Measurements from ENCODE around the gene KLHL8.

KLHL8 gene

DNA sequence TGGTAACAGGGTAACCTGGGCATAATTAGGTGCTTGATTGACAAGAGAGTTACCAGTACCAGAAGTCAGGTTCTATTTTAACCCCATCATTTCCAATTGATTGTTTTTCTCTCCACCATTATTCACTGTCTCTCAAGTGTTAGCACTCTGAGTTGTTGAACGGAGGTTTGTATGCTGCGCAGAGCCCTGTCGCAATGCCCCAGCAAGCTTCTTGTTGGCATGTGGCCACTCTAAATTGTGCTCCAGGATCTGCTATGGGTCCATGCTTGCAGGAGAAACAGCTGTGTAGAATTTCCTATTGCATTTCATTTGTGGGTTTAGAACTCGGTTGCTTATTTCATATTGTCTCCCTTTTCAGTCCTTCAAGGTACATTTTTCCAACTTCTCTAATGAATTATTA lies 98.2 kb downstream of the KLHL8 start:
- peaks cover 4% of the 10 kb centered on the region for H3K9me3 Mint-ChIP-seq
- peak overlapping the region; percentile 14 for H3K4me3 Mint-ChIP-seq
- TF ChIP-seq, protein P1, sequence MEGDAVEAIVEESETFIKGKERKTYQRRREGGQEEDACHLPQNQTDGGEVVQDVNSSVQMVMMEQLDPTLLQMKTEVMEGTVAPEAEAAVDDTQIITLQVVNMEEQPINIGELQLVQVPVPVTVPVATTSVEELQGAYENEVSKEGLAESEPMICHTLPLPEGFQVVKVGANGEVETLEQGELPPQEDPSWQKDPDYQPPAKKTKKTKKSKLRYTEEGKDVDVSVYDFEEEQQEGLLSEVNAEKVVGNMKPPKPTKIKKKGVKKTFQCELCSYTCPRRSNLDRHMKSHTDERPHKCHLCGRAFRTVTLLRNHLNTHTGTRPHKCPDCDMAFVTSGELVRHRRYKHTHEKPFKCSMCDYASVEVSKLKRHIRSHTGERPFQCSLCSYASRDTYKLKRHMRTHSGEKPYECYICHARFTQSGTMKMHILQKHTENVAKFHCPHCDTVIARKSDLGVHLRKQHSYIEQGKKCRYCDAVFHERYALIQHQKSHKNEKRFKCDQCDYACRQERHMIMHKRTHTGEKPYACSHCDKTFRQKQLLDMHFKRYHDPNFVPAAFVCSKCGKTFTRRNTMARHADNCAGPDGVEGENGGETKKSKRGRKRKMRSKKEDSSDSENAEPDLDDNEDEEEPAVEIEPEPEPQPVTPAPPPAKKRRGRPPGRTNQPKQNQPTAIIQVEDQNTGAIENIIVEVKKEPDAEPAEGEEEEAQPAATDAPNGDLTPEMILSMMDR (IDR thresholded peaks at IDR 0.05): no peak
- H3K27ac Mint-ChIP-seq: no peak overlapping the region
- H3K27me3 Mint-ChIP-seq (ENCODE audit: low read depth, poor library complexity): no peaks in the 10 kb centered on the region
- DNase-seq: no peak
- H3K4me1 Mint-ChIP-seq: peaks cover 83% of the 10 kb centered on the region
- peaks cover 70% of the 10 kb centered on the region for H3K36me3 Mint-ChIP-seq (ENCODE audit: low read depth)

DNA sequence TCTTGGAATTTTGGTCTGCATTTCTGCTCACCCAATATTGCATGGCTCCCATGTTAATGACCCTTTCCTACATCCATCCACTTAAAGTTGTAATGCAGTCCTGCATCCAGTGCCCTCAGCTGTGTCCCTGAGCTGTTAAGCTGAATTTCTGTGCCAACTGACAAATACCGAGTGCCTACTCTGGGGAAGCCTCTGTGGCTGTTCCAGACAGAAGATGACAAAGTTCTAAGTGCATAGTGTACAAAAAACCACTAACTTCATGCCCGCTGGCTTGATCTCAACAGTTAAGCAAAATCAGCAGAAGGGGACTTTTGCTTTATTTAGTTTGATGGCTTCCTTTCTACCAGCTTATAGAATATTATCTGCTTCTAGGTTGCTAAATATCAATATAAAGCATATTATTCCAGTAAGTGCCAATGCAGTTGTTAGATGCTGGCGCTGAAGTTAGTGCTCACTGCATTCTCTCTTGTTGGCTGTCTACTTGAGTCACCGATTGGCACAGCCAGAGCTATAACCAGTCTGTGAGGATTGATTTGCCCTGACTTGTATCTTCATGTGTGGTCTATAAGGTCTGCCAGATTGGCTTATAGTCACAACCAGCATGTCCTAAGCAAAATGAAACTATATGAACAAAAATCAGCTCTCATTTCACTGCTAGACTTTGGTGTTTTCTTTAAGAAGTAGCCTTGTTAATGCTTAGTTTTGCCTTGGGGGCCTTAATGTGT lies 98.9 kb downstream of the KLHL8 start:
- Mint-ChIP-seq H3K4me3 (peak overlapping the region; percentile 44), H3K36me3 (ENCODE audit: low read depth) (peaks cover 70% of the 10 kb centered on the region), H3K9me3 (peaks cover 4% of the 10 kb centered on the region), H3K4me1 (peaks cover 87% of the 10 kb centered on the region), H3K27ac (peak overlapping the region; percentile 37), H3K27me3 (ENCODE audit: low read depth, poor library complexity) (no peaks in the 10 kb centered on the region)
- no peak for DNase-seq
- TF ChIP-seq, protein P1 (IDR thresholded peaks at IDR 0.05): no peak

DNA sequence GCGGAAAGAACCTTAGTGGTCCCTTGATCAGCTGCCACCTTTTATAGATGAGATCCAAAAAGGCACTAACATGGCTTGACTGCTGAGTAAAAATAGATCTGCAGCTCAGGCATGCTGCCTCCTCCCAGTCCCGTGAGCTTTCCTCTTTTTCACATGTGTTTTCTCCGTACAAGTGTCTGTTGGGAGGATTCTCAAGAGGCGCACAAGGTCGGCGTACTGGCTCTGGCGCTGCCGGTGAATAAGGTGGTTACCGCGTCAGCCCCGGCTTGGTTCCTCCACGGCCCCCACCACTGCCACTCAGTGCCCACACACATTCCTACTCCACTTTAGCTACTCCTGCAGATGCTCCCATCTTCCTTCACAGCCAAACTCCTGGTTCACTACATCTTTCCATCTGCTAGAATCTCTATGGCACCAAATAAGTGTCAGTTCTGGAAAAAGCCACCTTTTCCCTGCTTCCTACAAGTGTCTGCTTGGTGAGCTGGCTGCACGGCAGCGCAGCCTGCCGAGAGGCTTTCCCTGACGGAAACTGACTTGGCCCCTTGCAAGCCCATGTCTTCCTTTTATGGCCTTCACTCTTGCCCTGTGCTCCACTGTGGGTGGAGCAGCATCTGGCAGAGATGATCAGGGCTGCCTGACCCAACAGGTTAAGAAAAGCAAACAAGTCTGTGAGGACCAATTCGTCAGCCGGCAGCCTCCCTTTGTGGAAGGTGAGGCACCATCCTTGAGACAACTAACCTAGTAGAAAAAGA lies 99.8 kb downstream of the KLHL8 start:
- peak overlapping the region; percentile 77 for H3K4me3 Mint-ChIP-seq
- H3K4me1 Mint-ChIP-seq: peaks cover 93% of the 10 kb centered on the region
- TF ChIP-seq, protein P1 (IDR thresholded peaks at IDR 0.05): no peak
- peak overlapping the region; percentile 99 for H3K27ac Mint-ChIP-seq
- H3K9me3 Mint-ChIP-seq: peaks cover 3% of the 10 kb centered on the region
- no peaks in the 10 kb centered on the region for H3K27me3 Mint-ChIP-seq (ENCODE audit: low read depth, poor library complexity)
- DNase-seq: peak; percentile 24
- H3K36me3 Mint-ChIP-seq (ENCODE audit: low read depth): peaks cover 70% of the 10 kb centered on the region

DNA sequence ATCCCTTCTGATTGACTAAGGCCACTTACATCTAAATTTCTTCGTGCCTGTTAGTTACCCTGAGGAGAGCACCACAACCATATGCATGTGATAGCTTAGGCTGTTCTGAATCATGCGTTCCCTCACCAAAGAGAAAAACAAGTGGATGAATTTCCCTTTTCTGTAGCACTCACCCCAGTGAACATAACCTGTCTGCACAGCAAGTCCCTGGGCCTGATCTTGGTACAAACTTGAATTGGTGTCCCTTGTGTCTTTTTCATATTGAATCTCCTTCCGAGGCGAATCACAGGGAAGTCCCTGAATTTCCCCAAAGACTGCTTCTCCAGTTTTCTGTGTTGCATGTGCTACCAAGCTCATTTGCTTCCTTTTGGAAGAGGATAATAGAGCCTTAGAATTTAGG lies 100.4 kb downstream of the KLHL8 start:
- no peak for DNase-seq
- peak overlapping the region; percentile 77 for H3K4me3 Mint-ChIP-seq
- peaks cover 91% of the 10 kb centered on the region for H3K4me1 Mint-ChIP-seq
- peak overlapping the region; percentile 55 for H3K27ac Mint-ChIP-seq
- no peaks in the 10 kb centered on the region for H3K9me3 Mint-ChIP-seq
- TF ChIP-seq, protein P1 (IDR thresholded peaks at IDR 0.05): no peak
- H3K36me3 Mint-ChIP-seq (ENCODE audit: low read depth): peaks cover 70% of the 10 kb centered on the region
- no peaks in the 10 kb centered on the region for H3K27me3 Mint-ChIP-seq (ENCODE audit: low read depth, poor library complexity)

DNA sequence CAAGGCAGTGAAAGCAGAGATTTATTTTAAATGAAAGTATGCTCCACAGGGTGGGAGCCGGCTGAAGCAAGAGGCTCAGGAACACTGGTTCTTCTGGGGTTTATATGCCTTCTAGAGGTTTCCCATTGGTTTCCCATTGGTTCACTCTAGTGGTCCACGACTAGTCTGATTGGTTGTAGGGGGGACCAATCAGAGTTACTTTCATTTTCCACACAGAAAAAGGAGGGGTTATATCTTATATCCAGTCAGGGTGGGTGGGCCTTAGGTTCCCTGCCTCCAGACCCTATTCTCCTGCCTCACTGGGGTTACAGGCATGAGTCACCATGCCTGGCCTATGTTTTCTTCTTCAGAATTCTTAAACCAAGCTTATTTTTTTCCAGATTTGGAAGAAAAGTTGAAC lies 101.6 kb downstream of the KLHL8 start:
- no peaks in the 10 kb centered on the region for H3K27me3 Mint-ChIP-seq (ENCODE audit: low read depth, poor library complexity)
- H3K9me3 Mint-ChIP-seq: no peaks in the 10 kb centered on the region
- H3K4me1 Mint-ChIP-seq: peaks cover 89% of the 10 kb centered on the region
- no peak overlapping the region for H3K27ac Mint-ChIP-seq
- no peak overlapping the region for H3K4me3 Mint-ChIP-seq
- H3K36me3 Mint-ChIP-seq (ENCODE audit: low read depth): peaks cover 69% of the 10 kb centered on the region
- TF ChIP-seq, protein P1 (IDR thresholded peaks at IDR 0.05): no peak
- DNase-seq: no peak

All from nephron progenitor cell (in vitro differentiated cells).